GM12875 (cell line): ENCODE data around the gene CDH5.

Source experiments
- H3K4me3 ChIP-seq: one replicate; pipeline ENCODE4 v1.5.1; 2011; ENCODE audit warnings: low read depth, low read length, control low read depth
- TF ChIP-seq, protein P1 (sequence below): IDR thresholded peaks from 2 replicates; pipeline ENCODE4 v1.5.1; 2011; ENCODE audit warnings: low read depth, mild to moderate bottlenecking, control low read depth, inconsistent platforms, low read length, moderate library complexity, borderline replicate concordance; ENCODE audit not compliant: insufficient read depth

The CDH5 gene

DNA sequence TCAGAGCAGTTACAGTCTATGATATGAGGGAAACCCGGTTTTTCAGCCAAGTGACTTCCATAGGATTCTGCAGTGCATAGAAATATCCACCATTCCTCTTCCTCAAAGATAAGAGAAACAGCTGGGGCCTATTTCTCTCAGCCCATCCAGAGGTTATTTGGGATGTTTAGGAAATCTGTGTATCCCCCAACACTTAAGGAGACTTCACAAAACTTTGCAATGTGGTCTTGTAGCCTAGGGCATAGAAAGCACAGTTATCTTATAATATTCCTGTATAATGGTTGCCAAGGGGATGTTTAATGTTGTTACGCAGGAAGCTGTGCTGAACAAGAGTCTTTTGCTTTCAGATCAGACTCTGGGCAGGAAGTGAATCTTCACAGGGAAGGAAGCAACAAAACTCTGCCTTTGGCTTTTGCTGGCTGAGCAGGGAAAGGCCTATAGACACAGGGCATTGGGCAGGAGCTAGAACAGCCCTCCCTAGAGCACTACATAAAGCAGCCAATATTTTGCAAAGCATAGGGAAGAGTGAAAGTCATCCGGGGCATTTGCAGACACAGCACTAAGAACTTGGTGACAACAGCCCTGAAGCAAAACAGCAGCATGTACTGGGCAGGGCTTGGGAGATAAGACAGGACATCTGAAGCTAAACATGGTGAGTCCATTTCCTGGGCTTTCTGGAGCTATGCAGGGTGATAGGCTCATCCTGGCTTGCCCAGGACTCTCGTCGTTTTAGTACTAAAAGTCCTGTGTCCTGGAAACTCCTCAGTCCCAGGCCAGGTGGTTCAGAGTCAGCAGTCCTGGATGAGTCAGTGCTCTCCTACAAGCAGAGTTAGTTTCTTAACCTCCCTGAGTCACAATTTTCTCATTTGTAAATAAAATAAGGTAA is 41.9 kb downstream of the CDH5 start:
- TF ChIP-seq, protein P1, sequence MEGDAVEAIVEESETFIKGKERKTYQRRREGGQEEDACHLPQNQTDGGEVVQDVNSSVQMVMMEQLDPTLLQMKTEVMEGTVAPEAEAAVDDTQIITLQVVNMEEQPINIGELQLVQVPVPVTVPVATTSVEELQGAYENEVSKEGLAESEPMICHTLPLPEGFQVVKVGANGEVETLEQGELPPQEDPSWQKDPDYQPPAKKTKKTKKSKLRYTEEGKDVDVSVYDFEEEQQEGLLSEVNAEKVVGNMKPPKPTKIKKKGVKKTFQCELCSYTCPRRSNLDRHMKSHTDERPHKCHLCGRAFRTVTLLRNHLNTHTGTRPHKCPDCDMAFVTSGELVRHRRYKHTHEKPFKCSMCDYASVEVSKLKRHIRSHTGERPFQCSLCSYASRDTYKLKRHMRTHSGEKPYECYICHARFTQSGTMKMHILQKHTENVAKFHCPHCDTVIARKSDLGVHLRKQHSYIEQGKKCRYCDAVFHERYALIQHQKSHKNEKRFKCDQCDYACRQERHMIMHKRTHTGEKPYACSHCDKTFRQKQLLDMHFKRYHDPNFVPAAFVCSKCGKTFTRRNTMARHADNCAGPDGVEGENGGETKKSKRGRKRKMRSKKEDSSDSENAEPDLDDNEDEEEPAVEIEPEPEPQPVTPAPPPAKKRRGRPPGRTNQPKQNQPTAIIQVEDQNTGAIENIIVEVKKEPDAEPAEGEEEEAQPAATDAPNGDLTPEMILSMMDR, result no peak
- no peak overlapping the region for H3K4me3 ChIP-seq

DNA sequence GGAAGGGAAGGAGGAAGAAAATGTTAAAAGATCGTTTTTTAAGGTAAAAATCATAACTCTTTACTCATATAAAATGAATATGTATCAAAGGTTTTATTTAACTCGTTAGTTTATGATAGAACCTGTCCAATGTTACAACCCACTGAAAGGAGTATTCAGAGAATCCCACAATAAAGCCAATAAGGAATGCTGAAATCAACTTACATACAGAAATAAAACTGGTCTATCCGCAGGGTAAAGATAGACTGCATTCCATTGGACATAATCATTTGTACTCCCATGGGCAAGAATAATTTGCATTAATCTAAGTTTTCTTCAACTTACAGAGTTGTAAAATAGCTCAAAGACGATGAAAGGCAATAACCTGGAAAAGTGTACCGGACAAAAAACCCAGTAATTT is 42.7 kb downstream of the CDH5 start:
- H3K4me3 ChIP-seq, result no peak overlapping the region
- TF ChIP-seq, protein P1, result no peak

GRCh38 chr16:66412182-66412581 is 45.7 kb downstream of the CDH5 start:
- no peak overlapping the region for H3K4me3 ChIP-seq
- TF ChIP-seq, protein P1, result no peak

GRCh38 chr16:66414891-66415290 is 48.4 kb downstream of the CDH5 start:
- no peak overlapping the region for H3K4me3 ChIP-seq
- TF ChIP-seq, protein P1, result no peak

DNA sequence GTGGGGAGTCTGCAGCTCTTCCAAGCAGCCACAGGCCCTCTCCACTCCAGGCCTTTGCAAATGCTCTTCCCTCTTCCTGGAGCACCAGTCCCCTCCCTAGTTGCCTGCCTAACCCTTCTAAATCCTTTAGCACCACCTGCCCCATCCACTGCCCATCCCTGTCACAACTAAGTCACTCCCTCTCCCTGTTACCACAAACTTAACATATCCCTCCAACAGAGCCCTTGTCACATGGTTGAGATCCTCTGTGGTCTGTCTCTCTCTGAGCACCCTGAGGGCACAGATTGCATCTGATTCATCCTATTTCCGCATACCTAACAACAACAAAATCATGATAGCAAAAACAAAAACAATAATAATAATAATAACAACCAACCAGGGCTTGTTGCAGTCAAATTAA is 49.6 kb downstream of the CDH5 start:
- TF ChIP-seq, protein P1, result no peak
- no peak overlapping the region for H3K4me3 ChIP-seq

GRCh38 chr16:66416939-66417700 is 50.6 kb downstream of the CDH5 start:
- no peak overlapping the region for H3K4me3 ChIP-seq
- TF ChIP-seq, protein P1, result no peak
